PC-9 (cell line): ENCODE measurements around the gene HTT. TPM values are rescaled to one million over a fixed set of nuclear protein-coding genes. Genes with fewer than 3 reads are reported as not detected.

Experiments used
- BruUV-seq: library from RNA; stranded (reverse); fragments of 400-500 nt; replicated peaks from 2 replicates; lab custom pipeline; 2021; lab: Mats Ljungman, UMichigan
- CTCF ChIA-PET: fragments of 300-600 bp; sonication (Branson Sonifier 250); formaldehyde crosslinking; loops from one replicate; lab custom pipeline; 2022; ENCODE audit warnings: antibody characterized with exemption; lab: Charles Lee
- POLR2A ChIA-PET: fragments of 300-600 bp; sonication (Branson Sonifier 250); formaldehyde crosslinking; loops from one replicate; lab custom pipeline; 2022; ENCODE audit warnings: antibody characterized with exemption; ENCODE audit not compliant: unreplicated experiment; lab: Charles Lee
- DNase-seq, 2 experiments: peaks; one replicate each; pipeline versions ENCODE4 v3.0.0 to v3.0.0-alpha.2; 2015 to 2022; ENCODE audit warnings: mixed read lengths in 1 of 2
- H2AFZ ChIP-seq: fragments of 200-600 bp; sonication (generic); 2 replicates; pipeline ENCODE4 v1.8.1; 2017; ENCODE audit warnings: antibody characterized with exemption
- H3F3A ChIP-seq: fragments of 200-600 bp; sonication (generic); 2 replicates; pipeline ENCODE4 v1.8.1; 2017; ENCODE audit warnings: antibody characterized with exemption, mild to moderate bottlenecking, low read depth; ENCODE audit not compliant: insufficient read depth
- H3K27ac ChIP-seq: fragments of 200-600 bp; sonication (generic); 2 replicates; pipeline ENCODE4 v1.6.1; 2016; ENCODE audit warnings: mixed run types
- H3K27me3 ChIP-seq: fragments of 200-600 bp; sonication (generic); 2 replicates; pipeline ENCODE4 v1.6.1; 2016; ENCODE audit warnings: low read depth, mixed run types; ENCODE audit not compliant: insufficient read depth
- H3K36me3 ChIP-seq: fragments of 200-600 bp; sonication (generic); 2 replicates; pipeline ENCODE4 v1.6.1; 2016; ENCODE audit warnings: low read depth, mixed run types
- H3K4me1 ChIP-seq: fragments of 200-600 bp; sonication (generic); replicated peaks from 2 replicates; pipeline ENCODE4 v1.6.1; 2016; ENCODE audit warnings: mixed run types; ENCODE audit not compliant: insufficient read depth
- H3K4me2 ChIP-seq: fragments of 200-600 bp; sonication (generic); 2 replicates; pipeline ENCODE4 v1.6.1; 2017; ENCODE audit warnings: mixed run types
- H3K4me3 ChIP-seq: fragments of 200-600 bp; sonication (generic); 2 replicates; pipeline ENCODE4 v1.6.1; 2016; ENCODE audit warnings: mixed run types
- H3K79me2 ChIP-seq: fragments of 200-600 bp; sonication (generic); 2 replicates; pipeline ENCODE4 v1.6.1; 2017; ENCODE audit warnings: low read depth, mixed run types
- H3K9me2 ChIP-seq: fragments of 200-600 bp; sonication (generic); 2 replicates; pipeline ENCODE4 v1.8.1; 2017; ENCODE audit warnings: mild to moderate bottlenecking; ENCODE audit not compliant: insufficient read depth
- H3K9me3 ChIP-seq: fragments of 200-600 bp; sonication (generic); 2 replicates; pipeline ENCODE4 v1.8.1; 2016; ENCODE audit warnings: low read depth; ENCODE audit not compliant: insufficient read depth
- H4K20me1 ChIP-seq: fragments of 200-600 bp; sonication (generic); 2 replicates; pipeline ENCODE4 v1.8.1; 2017; ENCODE audit not compliant: insufficient read depth
- CTCF ChIP-seq: fragments of 200-600 bp; sonication (generic); conservative IDR thresholded peaks from 2 replicates; pipeline ENCODE4 v1.6.1; 2017; ENCODE audit warnings: mixed run types, antibody characterized with exemption, mild to moderate bottlenecking, moderate library complexity
- EZH2 ChIP-seq: fragments of 200-600 bp; sonication (generic); IDR thresholded peaks from 2 replicates; pipeline ENCODE4 v1.8.0; 2017; ENCODE audit warnings: antibody characterized with exemption, low read depth
- intact Hi-C: fragments of 100-400 bp; cut with micrococcal nuclease; formaldehyde crosslinking; loops from one replicate; pipeline ENCODE4 v1.10.0; 2022; ENCODE audit not compliant: unreplicated experiment
- total RNA-seq: library from RNA; stranded (reverse); gene quantifications from 2 replicates; pipeline ENCODE4 v1.2.3, GENCODE V29; 2021

HTT gene
- total RNA-seq, 1 experiment from 2014 or later: 81.7 TPM

- H3F3A ChIP-seq: no peaks in the 10 kb centered on the region
- H3K4me3 ChIP-seq: no peak overlapping the region
- CTCF ChIA-PET: no interaction called here
- no peaks in the 10 kb centered on the region for H3K9me2 ChIP-seq
- H3K27ac ChIP-seq: no peak overlapping the region
- POLR2A ChIA-PET: interaction anchor here (0.6 kb wide), 1 partner anchor 17 kb away, joined by 3 read pairs; no protein-coding TSS in a partner anchor
- no peaks in the 10 kb centered on the region for H4K20me1 ChIP-seq
- intact Hi-C loops: no loop called here
- H3K9me3 ChIP-seq: no peaks in the 10 kb centered on the region
- H3K4me1 ChIP-seq: no peaks in the 10 kb centered on the region
- TF ChIP-seq EZH2: no peak
- no peak for TF ChIP-seq CTCF
- no peaks in the 10 kb centered on the region for H3K27me3 ChIP-seq
- no peak overlapping the region for H2AFZ ChIP-seq
- H3K4me2 ChIP-seq: no peak overlapping the region
- DNase-seq: no peak
- no peaks in the 10 kb centered on the region for H3K79me2 ChIP-seq
- H3K36me3 ChIP-seq: no peaks in the 10 kb centered on the region
- no TSS peak for BruUV-seq
Measured at GRCh38 chr4:3241898-3242524, 167.5 kb downstream of the HTT start.

GRCh38 chr4:3243136-3243780 is 168.8 kb downstream of the HTT start:
- H3K4me3 ChIP-seq: no peak overlapping the region
- no peak for DNase-seq
- ChIA-PET CTCF (no interaction called here), POLR2A (no interaction called here)
- no peak overlapping the region for H3K27ac ChIP-seq
- no peaks in the 10 kb centered on the region for H3K9me3 ChIP-seq
- H3K4me2 ChIP-seq: no peak overlapping the region
- no peaks in the 10 kb centered on the region for H3K9me2 ChIP-seq
- H3K36me3 ChIP-seq: no peaks in the 10 kb centered on the region
- no peaks in the 10 kb centered on the region for H4K20me1 ChIP-seq
- H3F3A ChIP-seq: no peaks in the 10 kb centered on the region
- BruUV-seq: no TSS peak
- intact Hi-C loops: no loop called here
- H3K4me1 ChIP-seq: no peaks in the 10 kb centered on the region
- no peaks in the 10 kb centered on the region for H3K79me2 ChIP-seq
- no peak overlapping the region for H2AFZ ChIP-seq
- TF ChIP-seq CTCF: no peak
- no peak for TF ChIP-seq EZH2
- no peaks in the 10 kb centered on the region for H3K27me3 ChIP-seq

GRCh38 chr4:3244002-3244401 is 169.5 kb downstream of the HTT start:
- Histone ChIP-seq H4K20me1 (no peaks in the 10 kb centered on the region), H3K27ac (no peak overlapping the region), H3K27me3 (no peaks in the 10 kb centered on the region), H3K9me3 (no peaks in the 10 kb centered on the region), H3K9me2 (no peaks in the 10 kb centered on the region), H3K36me3 (no peaks in the 10 kb centered on the region), H3K4me1 (no peaks in the 10 kb centered on the region), H3K4me3 (no peak overlapping the region), H2AFZ (no peak overlapping the region), H3K79me2 (no peaks in the 10 kb centered on the region), H3K4me2 (no peak overlapping the region), H3F3A (no peaks in the 10 kb centered on the region)
- POLR2A ChIA-PET: no interaction called here
- TF ChIP-seq CTCF: no peak
- TF ChIP-seq EZH2: no peak
- no peak for DNase-seq
- intact Hi-C loops: no loop called here
- CTCF ChIA-PET: no interaction called here
- BruUV-seq: no TSS peak
